HG02943 (cell line): ENCODE measurements around the gene SMAD3.

Experiments
- ATAC-seq: cut with Tn5 transposase; IDR thresholded peaks from one replicate; pipeline ENCODE4 v1.9.1; 2021; ENCODE audit warnings: mild to moderate bottlenecking, low read depth, moderate library complexity; ENCODE audit not compliant: unreplicated experiment

SMAD3 gene

GRCh38 chr15:67215102-67215501 lies 149.7 kb downstream of the SMAD3 start:
- ATAC-seq, result no peak

- ATAC-seq, result no peak
Measured at GRCh38 chr15:67216859-67217258, 151.5 kb downstream of the SMAD3 start.

GRCh38 chr15:67218428-67218827 lies 153.0 kb downstream of the SMAD3 start:
- no peak for ATAC-seq

GRCh38 chr15:67219288-67219687 lies 153.9 kb downstream of the SMAD3 start:
- no peak for ATAC-seq

- ATAC-seq, result no peak
Measured at GRCh38 chr15:67224889-67225288, 159.5 kb downstream of the SMAD3 start.

- ATAC-seq, result no peak
Measured at GRCh38 chr15:67225336-67225735, 159.9 kb downstream of the SMAD3 start.

- ATAC-seq, result no peak
Measured at GRCh38 chr15:67227431-67227830, 162.0 kb downstream of the SMAD3 start.

- no peak for ATAC-seq
Measured at GRCh38 chr15:67227846-67228245, 162.4 kb downstream of the SMAD3 start.

GRCh38 chr15:67228286-67228685 lies 162.9 kb downstream of the SMAD3 start:
- no peak for ATAC-seq

GRCh38 chr15:67230504-67230903 lies 165.1 kb downstream of the SMAD3 start:
- no peak for ATAC-seq

- no peak for ATAC-seq
Measured at GRCh38 chr15:67232591-67232990, 167.2 kb downstream of the SMAD3 start.

GRCh38 chr15:67240235-67241131 lies 175.1 kb downstream of the SMAD3 start:
- ATAC-seq, result no peak

GRCh38 chr15:67241132-67241855 lies 175.9 kb downstream of the SMAD3 start:
- ATAC-seq, result no peak

GRCh38 chr15:67242708-67243111 lies 177.3 kb downstream of the SMAD3 start:
- ATAC-seq, result no peak
